Mucosa of rectum (tissue), 2 donors: Measurements from ENCODE around the gene ATP13A4.

Source experiments
- H3K27ac ChIP-seq, 2 donors: one replicate each; pipeline ENCODE4 v1.7.0; 2013; ENCODE audit warnings: inconsistent platforms in 2 of 2, low read depth in 2 of 2, low read length in 2 of 2
- H3K27me3 ChIP-seq, 2 donors: one replicate each; pipeline ENCODE4 v1.7.0; 2013; ENCODE audit warnings: low read length in 2 of 2; ENCODE audit not compliant: control insufficient read depth in 2 of 2, insufficient read depth in 2 of 2
- H3K36me3 ChIP-seq, 2 donors: one replicate each; pipeline ENCODE4 v1.7.0; 2013; ENCODE audit warnings: low read length in 2 of 2; ENCODE audit not compliant: control insufficient read depth in 2 of 2, insufficient read depth in 2 of 2
- H3K4me1 ChIP-seq, 2 donors: one replicate each; pipeline ENCODE4 v1.7.0; 2013; ENCODE audit warnings: low read length in 2 of 2, mild to moderate bottlenecking in 1 of 2; ENCODE audit not compliant: control insufficient read depth in 2 of 2, insufficient read depth in 2 of 2
- H3K4me3 ChIP-seq, 2 donors: one replicate each; pipeline ENCODE4 v1.7.0; 2013; ENCODE audit warnings: low read length in 2 of 2
- H3K9ac ChIP-seq, 2 donors: one replicate each; pipeline ENCODE4 v1.7.0; 2013; ENCODE audit warnings: low read length in 2 of 2, low read depth in 1 of 2, mild to moderate bottlenecking in 1 of 2
- H3K9me3 ChIP-seq, 2 donors: one replicate each; pipeline ENCODE4 v1.7.0; 2013; ENCODE audit warnings: low read length in 2 of 2; ENCODE audit not compliant: control insufficient read depth in 2 of 2
- donor health status: healthy.
- donor health status: Normal muscosa, but diverticular disease.

The ATP13A4 gene

GRCh38 chr3:193418576-193419373 lies 135.9 kb downstream of the ATP13A4 start:
- Histone ChIP-seq H3K27me3 (no peaks in the 10 kb centered on the region), H3K36me3 (peaks cover 0 to 2% of the 10 kb centered on the region in 2 donors), H3K4me3 (no peak overlapping the region), H3K27ac (no peak overlapping the region), H3K9ac (no peak overlapping the region), H3K9me3 (peaks cover 0 to 3% of the 10 kb centered on the region in 2 donors), H3K4me1 (no peaks in the 10 kb centered on the region)

- H3K27me3 ChIP-seq = no peaks in the 10 kb centered on the region
- H3K4me1 ChIP-seq = no peaks in the 10 kb centered on the region
- H3K27ac ChIP-seq = no peak overlapping the region
- H3K9ac ChIP-seq = no peak overlapping the region
- H3K9me3 ChIP-seq = peaks cover 0 to 3% of the 10 kb centered on the region in 2 donors
- no peak overlapping the region for H3K4me3 ChIP-seq
- H3K36me3 ChIP-seq = peaks cover 0 to 5% of the 10 kb centered on the region in 2 donors
These were observed 138.1 kb downstream of the ATP13A4 start for GRCh38 chr3:193416629-193417028.

GRCh38 chr3:193407688-193408087 lies 147.0 kb downstream of the ATP13A4 start:
- Histone ChIP-seq H3K9ac (no peak overlapping the region), H3K27ac (no peak overlapping the region), H3K27me3 (no peaks in the 10 kb centered on the region), H3K36me3 (peaks cover 2 to 7% of the 10 kb centered on the region in 2 donors), H3K4me3 (no peak overlapping the region), H3K4me1 (no peaks in the 10 kb centered on the region), H3K9me3 (no peaks in the 10 kb centered on the region)

GRCh38 chr3:193407112-193407511 lies 147.6 kb downstream of the ATP13A4 start:
- Histone ChIP-seq H3K4me3 (no peak overlapping the region), H3K36me3 (peaks cover 2 to 7% of the 10 kb centered on the region in 2 donors), H3K9ac (no peak overlapping the region), H3K4me1 (no peaks in the 10 kb centered on the region), H3K27ac (no peak overlapping the region), H3K27me3 (no peaks in the 10 kb centered on the region), H3K9me3 (no peaks in the 10 kb centered on the region)

GRCh38 chr3:193403307-193403706 lies 151.4 kb downstream of the ATP13A4 start:
- Histone ChIP-seq H3K9me3 (no peaks in the 10 kb centered on the region), H3K36me3 (peaks cover 0 to 7% of the 10 kb centered on the region in 2 donors), H3K4me3 (no peak overlapping the region), H3K4me1 (no peaks in the 10 kb centered on the region), H3K27me3 (no peaks in the 10 kb centered on the region), H3K9ac (no peak overlapping the region), H3K27ac (no peak overlapping the region)

- no peak overlapping the region for H3K4me3 ChIP-seq
- no peak overlapping the region for H3K27ac ChIP-seq
- no peaks in the 10 kb centered on the region for H3K9me3 ChIP-seq
- no peaks in the 10 kb centered on the region for H3K4me1 ChIP-seq
- peaks cover 0 to under 1% of the 10 kb centered on the region in 2 donors for H3K36me3 ChIP-seq
- no peak overlapping the region for H3K9ac ChIP-seq
- no peaks in the 10 kb centered on the region for H3K27me3 ChIP-seq
These were observed 154.4 kb downstream of the ATP13A4 start for GRCh38 chr3:193400304-193400703.

- no peaks in the 10 kb centered on the region for H3K9me3 ChIP-seq
- H3K9ac ChIP-seq = no peak overlapping the region
- no peaks in the 10 kb centered on the region for H3K27me3 ChIP-seq
- no peaks in the 10 kb centered on the region for H3K36me3 ChIP-seq
- no peaks in the 10 kb centered on the region for H3K4me1 ChIP-seq
- no peak overlapping the region for H3K27ac ChIP-seq
- H3K4me3 ChIP-seq = no peak overlapping the region
These were observed 158.0 kb downstream of the ATP13A4 start for GRCh38 chr3:193396451-193397244.

- no peaks in the 10 kb centered on the region for H3K4me1 ChIP-seq
- no peak overlapping the region for H3K27ac ChIP-seq
- H3K36me3 ChIP-seq = no peaks in the 10 kb centered on the region
- no peak overlapping the region for H3K4me3 ChIP-seq
- H3K27me3 ChIP-seq = no peaks in the 10 kb centered on the region
- no peaks in the 10 kb centered on the region for H3K9me3 ChIP-seq
- H3K9ac ChIP-seq = no peak overlapping the region
These were observed 162.8 kb downstream of the ATP13A4 start for GRCh38 chr3:193391902-193392301.

- Histone ChIP-seq H3K27ac (no peak overlapping the region), H3K4me1 (no peaks in the 10 kb centered on the region), H3K36me3 (no peaks in the 10 kb centered on the region), H3K4me3 (no peak overlapping the region), H3K27me3 (no peaks in the 10 kb centered on the region), H3K9me3 (no peaks in the 10 kb centered on the region), H3K9ac (no peak overlapping the region)
These were observed 165.4 kb downstream of the ATP13A4 start for GRCh38 chr3:193389335-193389734.

GRCh38 chr3:193388361-193388760 lies 166.3 kb downstream of the ATP13A4 start:
- Histone ChIP-seq H3K4me1 (no peaks in the 10 kb centered on the region), H3K9me3 (no peaks in the 10 kb centered on the region), H3K4me3 (no peak overlapping the region), H3K36me3 (no peaks in the 10 kb centered on the region), H3K9ac (no peak overlapping the region), H3K27me3 (no peaks in the 10 kb centered on the region), H3K27ac (no peak overlapping the region)
